DLD1 (cell line): ENCODE results near the gene SLC9A7.
"Not testable (repeated sequence)": the region's sequence is repeated elsewhere in the genome, so short reads cannot be mapped to it uniquely, and the experiment has no call there.

Experiments used
- in situ Hi-C: cut with HindIII; loops from 2 replicates; pipeline ENCODE4 v1.10.0; 2017; ENCODE audit warnings: low sequenced_read_pairs

The SLC9A7 gene

DNA sequence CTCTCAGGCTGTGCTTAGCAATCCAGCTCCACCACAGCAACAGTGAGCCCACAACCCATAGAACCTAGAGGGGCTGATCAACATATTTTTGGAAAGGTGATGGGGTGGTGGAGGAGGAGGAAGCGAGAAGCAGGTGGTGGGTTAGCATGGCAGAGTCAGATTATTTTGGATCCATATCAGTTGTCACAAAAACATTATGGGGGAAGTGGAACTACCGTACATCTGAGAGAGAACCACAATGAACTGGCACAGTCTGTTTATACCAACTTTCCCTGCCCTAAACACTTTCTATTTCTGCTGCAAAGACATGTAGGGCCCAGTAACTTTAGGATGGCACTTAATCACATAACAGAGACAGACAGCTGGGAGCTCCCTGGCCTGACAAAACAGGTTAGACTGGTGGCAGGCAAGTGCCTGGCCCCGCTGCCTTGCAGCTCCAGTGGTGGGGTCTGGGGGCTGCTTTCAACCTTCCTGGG lies 4.3 kb downstream of the SLC9A7 start:
- in situ Hi-C loops, result no loop called here

DNA sequence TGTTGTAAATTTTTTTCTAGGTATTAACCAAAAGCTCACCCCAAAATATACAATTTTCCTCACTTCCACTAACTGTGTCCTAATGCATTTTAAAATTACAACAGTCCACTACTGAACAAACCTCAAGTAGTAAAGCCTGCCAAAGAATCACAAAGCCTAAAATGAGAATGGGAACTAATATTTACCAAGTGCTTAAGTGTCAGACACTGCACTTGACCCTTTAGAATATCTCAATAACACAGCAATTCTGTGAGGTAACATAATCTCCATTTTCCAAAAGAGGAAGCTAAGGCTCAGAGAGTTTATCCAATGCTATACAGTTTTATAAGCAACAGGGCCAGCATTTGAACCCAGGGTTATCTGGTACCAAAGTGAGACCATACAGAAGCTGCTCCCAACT lies 4.9 kb downstream of the SLC9A7 start:
- in situ Hi-C loops, result no loop called here

GRCh38 chrX:46750889-46751288 lies 8.0 kb downstream of the SLC9A7 start:
- in situ Hi-C loops, result no loop called here

GRCh38 chrX:46744009-46744408 lies 14.9 kb downstream of the SLC9A7 start:
- in situ Hi-C loops, result no loop called here

- in situ Hi-C loops, result no loop called here
Observed at GRCh38 chrX:46743046-46743445, 15.9 kb downstream of the SLC9A7 start.

GRCh38 chrX:46739736-46740135 lies 19.2 kb downstream of the SLC9A7 start:
- in situ Hi-C loops, result no loop called here

DNA sequence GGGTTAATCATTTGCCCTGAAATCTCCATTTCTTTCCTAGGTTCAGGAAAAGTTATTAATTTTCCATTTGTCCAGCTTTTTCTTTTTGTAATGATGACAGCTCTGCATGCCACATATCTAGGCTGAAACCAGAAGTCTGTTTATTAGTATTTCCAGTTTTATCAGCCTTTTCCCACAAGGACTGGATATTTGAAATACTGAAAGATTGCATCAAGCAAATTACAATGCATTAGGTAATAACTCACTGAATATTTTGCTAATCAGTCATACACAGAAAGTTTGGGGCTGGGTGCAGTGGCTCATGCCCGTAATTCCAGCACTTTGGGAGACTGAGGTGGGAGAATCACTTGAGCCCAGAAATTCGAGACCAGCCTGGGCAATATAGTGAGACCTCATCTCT lies 21.5 kb downstream of the SLC9A7 start:
- in situ Hi-C loops, result no loop called here

GRCh38 chrX:46737041-46737440 lies 21.9 kb downstream of the SLC9A7 start:
- in situ Hi-C loops, result no loop called here

GRCh38 chrX:46735622-46736021 lies 23.3 kb downstream of the SLC9A7 start:
- in situ Hi-C loops, result no loop called here

DNA sequence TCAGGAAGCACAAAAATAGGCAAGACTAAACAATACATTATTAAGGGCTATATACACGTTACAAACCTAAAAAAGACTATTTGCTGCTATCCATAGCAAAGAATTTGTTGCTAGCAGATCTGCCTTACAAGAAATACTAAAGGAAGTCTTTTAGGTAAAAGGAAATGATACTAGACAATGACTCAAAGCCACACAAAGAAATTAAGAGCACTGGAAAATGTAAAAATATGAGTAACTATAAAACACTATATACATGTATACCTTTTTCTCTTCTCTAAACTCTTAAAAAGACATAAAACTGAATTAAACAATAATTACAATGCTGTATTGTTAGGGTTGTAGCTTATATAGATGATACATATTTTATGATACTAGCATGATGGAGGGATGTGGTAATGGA lies 25.7 kb downstream of the SLC9A7 start:
- in situ Hi-C loops, result no loop called here

DNA sequence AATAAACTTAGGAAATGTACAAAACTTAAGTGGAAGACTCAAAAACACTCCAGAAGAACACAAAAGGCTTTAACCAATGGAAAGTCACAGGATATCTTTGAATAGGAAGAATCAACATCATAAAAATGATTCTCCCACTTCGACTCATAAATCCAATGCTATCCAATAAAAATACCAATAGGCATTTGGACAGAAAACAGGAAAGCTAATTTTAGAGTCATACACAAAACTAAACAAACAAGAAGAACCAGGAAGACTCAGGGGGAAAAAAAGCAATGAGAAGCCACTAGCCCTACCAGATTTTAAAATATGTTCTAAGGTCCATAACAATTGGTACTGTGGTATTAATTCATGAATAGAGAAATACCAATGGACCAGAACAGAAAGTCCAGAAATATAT lies 28.2 kb downstream of the SLC9A7 start:
- in situ Hi-C loops, result no loop called here

DNA sequence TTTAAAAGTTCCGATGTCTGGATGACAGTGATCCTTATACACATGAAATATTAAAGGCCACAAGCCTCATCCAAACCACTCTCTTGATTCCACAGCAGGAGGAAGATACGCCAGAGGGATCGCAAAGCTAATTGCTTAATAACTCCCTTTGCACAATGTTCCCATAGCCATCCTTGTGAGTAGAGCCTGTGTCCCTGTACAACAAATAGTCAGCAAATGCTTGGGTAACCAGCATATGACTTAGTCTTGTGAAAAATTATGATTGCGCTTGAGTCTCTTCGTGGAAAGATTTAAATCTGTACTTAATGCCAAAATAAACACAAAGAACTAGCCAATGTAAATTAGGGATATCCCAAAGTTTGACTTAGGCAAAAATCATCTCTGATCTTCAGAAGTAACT lies 31.5 kb downstream of the SLC9A7 start:
- in situ Hi-C loops, result no loop called here

- in situ Hi-C loops, result not testable (repeated sequence)
Observed at GRCh38 chrX:46723569-46723927, 35.4 kb downstream of the SLC9A7 start.

DNA sequence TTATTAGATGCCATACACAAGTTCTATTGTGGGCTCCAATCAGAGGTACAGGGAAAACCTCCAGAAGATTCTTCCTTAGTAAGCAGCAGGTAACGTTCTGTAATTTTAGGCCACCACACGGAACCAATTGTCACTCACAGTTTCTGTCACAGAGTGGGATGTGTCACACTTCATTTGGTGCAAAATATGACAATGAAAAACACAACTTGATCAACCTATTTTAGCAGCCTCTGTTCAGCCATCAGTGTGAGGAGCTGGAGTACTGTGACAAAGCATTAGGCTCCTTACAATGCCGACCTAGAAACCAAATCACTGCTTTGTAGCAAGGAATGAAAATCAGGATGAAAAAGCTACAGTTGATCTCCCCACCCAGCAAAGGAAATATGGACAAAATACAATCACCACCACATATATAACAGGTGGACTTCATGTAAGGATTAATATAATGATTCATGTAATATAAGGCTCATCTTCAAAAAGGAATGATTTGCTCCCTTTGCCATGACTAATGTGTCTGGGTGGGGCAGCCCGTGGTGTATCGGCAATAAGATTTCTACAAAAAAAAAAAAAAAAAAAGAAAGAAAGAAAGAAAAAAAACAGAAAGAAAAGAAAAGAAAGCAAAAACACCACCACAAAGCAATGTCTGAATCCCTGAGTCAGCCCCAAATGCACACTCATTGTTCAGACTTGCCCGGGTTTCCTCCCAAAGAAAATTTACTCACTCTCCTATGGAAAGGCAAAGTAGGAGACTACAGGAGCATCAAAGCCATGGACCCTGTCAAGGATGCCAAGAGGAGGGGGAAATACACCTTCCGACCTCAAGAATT lies 36.0 kb downstream of the SLC9A7 start:
- in situ Hi-C loops, result no loop called here

GRCh38 chrX:46716796-46717195 lies 42.1 kb downstream of the SLC9A7 start:
- in situ Hi-C loops, result no loop called here

- in situ Hi-C loops, result no loop called here
Observed at GRCh38 chrX:46715997-46716396, 42.9 kb downstream of the SLC9A7 start.

GRCh38 chrX:46715530-46715929 lies 43.4 kb downstream of the SLC9A7 start:
- in situ Hi-C loops, result no loop called here

- in situ Hi-C loops, result no loop called here
Observed at GRCh38 chrX:46713672-46714490, 45.0 kb downstream of the SLC9A7 start.

DNA sequence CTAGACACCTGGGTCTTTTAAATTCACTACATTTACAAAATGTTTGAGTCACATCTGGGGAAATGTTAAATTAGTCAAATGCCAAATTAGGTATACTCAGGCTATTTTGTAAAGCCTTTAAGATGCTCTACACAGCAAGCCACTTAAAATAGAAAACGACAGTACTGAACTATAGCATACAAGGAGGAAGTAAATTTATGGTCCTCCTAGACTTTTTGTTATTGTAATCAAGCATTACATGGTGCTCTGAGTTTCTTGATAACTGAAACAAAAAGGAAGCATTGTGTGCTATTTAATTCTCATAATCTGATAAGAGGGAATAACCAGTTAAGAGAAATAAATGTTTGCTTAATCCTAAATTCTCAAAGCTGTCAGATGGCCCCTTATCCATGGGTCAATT lies 46.2 kb downstream of the SLC9A7 start:
- in situ Hi-C loops, result no loop called here

DNA sequence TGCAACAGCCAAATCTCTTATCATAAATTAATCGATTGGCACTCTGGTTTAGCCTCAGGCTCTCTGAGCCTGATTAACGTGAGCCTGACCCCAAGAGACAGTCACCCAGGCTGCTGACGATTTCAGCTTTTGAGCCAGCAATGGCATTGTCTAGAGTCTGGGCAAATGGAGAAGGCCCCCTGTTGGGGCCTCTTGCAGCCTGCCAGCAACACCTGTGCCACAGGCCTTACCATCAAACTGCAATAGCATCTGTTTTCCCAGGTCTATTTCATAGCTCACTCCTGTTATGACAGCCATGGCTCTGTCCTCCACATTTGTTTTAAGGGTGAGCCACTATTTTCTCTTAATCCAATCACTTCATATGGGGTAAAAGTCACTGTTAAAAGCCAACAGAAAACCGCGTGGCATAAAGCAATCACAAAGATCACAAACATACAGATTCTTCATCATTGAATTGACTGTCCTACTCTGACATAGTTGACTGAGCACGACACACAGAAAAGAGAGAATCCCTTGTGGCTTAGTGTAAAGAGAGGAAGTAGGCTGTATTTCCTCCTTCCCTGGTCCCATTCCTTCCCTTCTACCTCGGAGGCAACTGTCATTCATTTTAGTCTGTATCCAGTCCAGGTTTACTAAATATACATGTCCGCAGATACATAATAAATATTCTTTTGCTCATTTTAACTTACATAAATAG lies 47.8 kb downstream of the SLC9A7 start:
- in situ Hi-C loops, result no loop called here

DNA sequence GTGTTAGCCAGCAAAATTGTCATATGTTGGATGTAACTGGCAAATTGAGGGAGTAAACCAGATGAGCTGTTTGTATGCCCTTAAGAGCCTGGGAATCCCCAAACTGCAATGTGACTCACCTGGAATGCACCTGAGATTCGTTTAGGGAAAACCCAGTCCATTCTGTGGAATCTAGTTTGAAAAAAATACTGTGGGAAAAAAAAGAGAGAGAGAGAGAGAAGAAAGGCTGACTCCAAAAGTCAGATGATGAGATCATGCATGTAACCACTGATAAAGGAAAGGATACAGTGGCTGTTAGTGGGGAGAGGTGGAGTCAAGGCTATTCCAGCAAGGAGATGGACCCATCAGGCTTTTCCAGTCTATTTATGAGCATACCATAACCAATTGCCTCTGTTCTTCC lies 48.5 kb downstream of the SLC9A7 start:
- in situ Hi-C loops, result no loop called here
